GOT3 (cell line): ENCODE results near the gene LRRC74B.

Source experiments
- DNase-seq: peaks from one replicate; lab custom pipeline; 2025; ENCODE audit warnings: mixed read lengths; lab: John Stamatoyannopoulos, UW

LRRC74B gene

GRCh38 chr22:21102659-21103267 is 57.0 kb downstream of the LRRC74B start:
- DNase-seq, result no peak

DNA sequence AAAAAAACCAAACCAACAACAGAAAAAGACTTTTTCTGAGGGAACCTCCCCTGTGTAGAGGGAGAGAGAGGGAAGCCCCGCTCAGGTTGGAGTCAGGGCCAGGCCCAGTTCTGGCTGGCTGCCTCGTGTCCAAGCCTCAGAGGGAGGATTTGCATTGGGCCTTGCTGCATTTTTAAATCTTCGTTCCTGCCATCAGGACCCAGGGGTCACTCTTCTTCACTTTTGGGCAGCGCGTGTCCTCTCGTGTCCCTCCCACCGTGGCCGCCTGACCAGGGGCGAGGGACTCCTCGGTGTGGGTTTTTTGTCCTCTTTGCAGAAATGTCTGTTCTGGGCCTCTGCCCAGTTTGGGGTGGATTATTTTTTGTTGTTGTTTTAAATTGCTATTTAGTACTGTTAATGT is 57.9 kb downstream of the LRRC74B start:
- DNase-seq, result no peak

- DNase-seq, result no peak
Measured at GRCh38 chr22:21104126-21104691, 58.5 kb downstream of the LRRC74B start.

- DNase-seq, result no peak
Measured at GRCh38 chr22:21105294-21105693, 59.5 kb downstream of the LRRC74B start.

DNA sequence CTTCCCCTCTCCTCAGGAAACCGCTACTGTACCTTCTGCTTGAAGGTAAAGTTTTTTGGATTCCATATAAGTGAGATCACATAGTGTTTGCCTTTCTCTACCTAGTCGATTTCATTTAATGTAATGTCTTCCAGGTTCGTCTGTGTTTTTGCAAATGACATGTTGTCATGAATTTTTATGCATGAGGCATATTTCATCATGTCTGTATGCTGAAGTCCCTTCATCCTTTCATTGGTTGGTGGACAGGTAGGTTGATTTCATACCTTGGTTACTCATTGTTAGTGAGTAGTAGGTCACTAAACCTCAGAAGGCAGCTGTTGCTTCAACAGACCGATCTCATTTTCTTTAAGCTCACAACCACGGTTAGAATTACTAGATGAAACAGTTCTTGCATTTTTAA is 60.3 kb downstream of the LRRC74B start:
- no peak for DNase-seq

- no peak for DNase-seq
Measured at GRCh38 chr22:21108379-21109115, 62.8 kb downstream of the LRRC74B start.
